Natural killer cell (primary cell): ENCODE data around the gene CPXM1. TPM values are rescaled to one million over a fixed set of nuclear protein-coding genes. Genes with fewer than 3 reads are reported as not detected.

ENCODE experiments used
- ATAC-seq, 3 donors: fragments of 150-1000 bp in 2 of 3; fragments of 200-7000 bp in 1 of 3; cut with Tn5 transposase; 1 replicate in 1 of 3; 2 replicates in 2 of 3; pipeline ENCODE4 v1.10.0; 2021; ENCODE audit warnings: mild to moderate bottlenecking in 2 of 3, moderate library complexity in 2 of 3
- DNase-seq, 2 donors: peaks; one replicate each; pipeline versions ENCODE4 v3.0.0 to v3.0.0-alpha.2; 2013 to 2021; ENCODE audit warnings: mixed read lengths in 1 of 2
- H3K27ac ChIP-seq: one replicate; pipeline ENCODE4 v1.5.1; 2013; ENCODE audit warnings: mild to moderate bottlenecking, low read length
- H3K27me3 ChIP-seq: one replicate; pipeline ENCODE4 v1.6.1; 2013; ENCODE audit warnings: low read length; ENCODE audit not compliant: control insufficient read depth, insufficient read depth
- H3K36me3 ChIP-seq: one replicate; pipeline ENCODE4 v1.6.1; 2013; ENCODE audit warnings: low read length; ENCODE audit not compliant: control insufficient read depth, insufficient read depth
- H3K4me1 ChIP-seq: one replicate; pipeline ENCODE4 v1.6.1; 2013; ENCODE audit warnings: low read length; ENCODE audit not compliant: control insufficient read depth, insufficient read depth
- H3K4me3 ChIP-seq: one replicate; pipeline ENCODE4 v1.5.1; 2013; ENCODE audit warnings: low read length
- H3K9me3 ChIP-seq: one replicate; pipeline ENCODE4 v1.6.1; 2013; ENCODE audit warnings: low read length; ENCODE audit not compliant: control insufficient read depth, insufficient read depth
- H3K27ac Mint-ChIP-seq, 2 donors: one replicate each; pipeline ENCODE4 v1.8.0; 2022; ENCODE audit warnings: mild to moderate bottlenecking in 2 of 2, mixed read lengths in 2 of 2, moderate library complexity in 1 of 2
- H3K27me3 Mint-ChIP-seq, 2 donors: one replicate each; pipeline ENCODE4 v1.8.0; 2022; ENCODE audit warnings: low read depth in 2 of 2, mixed read lengths in 2 of 2
- H3K36me3 Mint-ChIP-seq: one replicate; pipeline ENCODE4 v1.8.0; 2022; ENCODE audit warnings: mixed read lengths
- H3K4me1 Mint-ChIP-seq, 2 donors: one replicate each; pipeline ENCODE4 v1.8.0; 2022; ENCODE audit warnings: mixed read lengths in 2 of 2
- H3K4me3 Mint-ChIP-seq: one replicate; pipeline ENCODE4 v1.8.0; 2022; ENCODE audit warnings: mild to moderate bottlenecking, moderate library complexity, mixed read lengths
- H3K9me3 Mint-ChIP-seq, 2 donors: one replicate each; pipeline ENCODE4 v1.8.0; 2022; ENCODE audit warnings: mixed read lengths in 2 of 2
- WGBS: methylation state at CpG from one replicate; pipeline ENCODE4 v1.1.7; 2013; ENCODE audit warnings: missing lambda C conversion rate; ENCODE audit not compliant: insufficient coverage; 5-methylcytosine and 5-hydroxymethylcytosine counted together
- intact Hi-C: fragments of 100-400 bp; cut with micrococcal nuclease; formaldehyde crosslinking; loops from one replicate; pipeline ENCODE4 v1.14.2; 2022
- total RNA-seq, 4 donors: library from RNA; stranded (reverse); fragments of 120-200 nt in 1 of 4; gene quantifications; one replicate each; pipeline versions ENCODE4 v1.2.3 to v1.2.4, GENCODE V29; 2013 to 2022
- TF ChIP-seq, protein P1 (sequence below): fragments of 200-600 bp; IDR thresholded peaks from one replicate; pipeline ENCODE4 v1.8.0; 2022; ENCODE audit warnings: antibody characterized with exemption

CPXM1 gene
- total RNA-seq, 3 donors from 2014 or later (not counting 1 experiment from before 2014, with no cell fraction given): 0.49 to 2.3 (median 1.5) TPM

GRCh38 chr20:2840138-2840966 lies 39.9 kb upstream of the CPXM1 start, which contains the start of the genes PCED1A and VPS16:
TSS of gene PCED1A (minus strand) at chr20:2840655. CDS start at chr20:2839912, 743 bp downstream.
TSS of gene VPS16 (plus strand) at chr20:2840745. CDS start at chr20:2840775, 30 bp downstream.
- TF ChIP-seq, protein P1, sequence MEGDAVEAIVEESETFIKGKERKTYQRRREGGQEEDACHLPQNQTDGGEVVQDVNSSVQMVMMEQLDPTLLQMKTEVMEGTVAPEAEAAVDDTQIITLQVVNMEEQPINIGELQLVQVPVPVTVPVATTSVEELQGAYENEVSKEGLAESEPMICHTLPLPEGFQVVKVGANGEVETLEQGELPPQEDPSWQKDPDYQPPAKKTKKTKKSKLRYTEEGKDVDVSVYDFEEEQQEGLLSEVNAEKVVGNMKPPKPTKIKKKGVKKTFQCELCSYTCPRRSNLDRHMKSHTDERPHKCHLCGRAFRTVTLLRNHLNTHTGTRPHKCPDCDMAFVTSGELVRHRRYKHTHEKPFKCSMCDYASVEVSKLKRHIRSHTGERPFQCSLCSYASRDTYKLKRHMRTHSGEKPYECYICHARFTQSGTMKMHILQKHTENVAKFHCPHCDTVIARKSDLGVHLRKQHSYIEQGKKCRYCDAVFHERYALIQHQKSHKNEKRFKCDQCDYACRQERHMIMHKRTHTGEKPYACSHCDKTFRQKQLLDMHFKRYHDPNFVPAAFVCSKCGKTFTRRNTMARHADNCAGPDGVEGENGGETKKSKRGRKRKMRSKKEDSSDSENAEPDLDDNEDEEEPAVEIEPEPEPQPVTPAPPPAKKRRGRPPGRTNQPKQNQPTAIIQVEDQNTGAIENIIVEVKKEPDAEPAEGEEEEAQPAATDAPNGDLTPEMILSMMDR: no peak
- intact Hi-C loops: loop anchor here (1.0 to 2.0 kb wide), 2 partner anchors 12 to 32 kb away; partner anchors contain the start of gene PTPRA
- peak; percentile 95 to 97 (median 96) for ATAC-seq
- peak; percentile 90 to 94 for DNase-seq
- Histone ChIP-seq H3K36me3 (peaks cover 7% of the 10 kb centered on the region), H3K4me1 (peaks cover 26% of the 10 kb centered on the region), H3K27me3 (no peaks in the 10 kb centered on the region), H3K27ac (peak within 1 kb of the TSS; percentile 81), H3K4me3 (peak within 1 kb of the TSS; percentile 83), H3K9me3 (no peaks in the 10 kb centered on the region)
- no peaks in the 10 kb centered on the region for H3K27me3 Mint-ChIP-seq
- H3K36me3 Mint-ChIP-seq: no peaks in the 10 kb centered on the region
- H3K4me1 Mint-ChIP-seq: peaks cover 30 to 55% of the 10 kb centered on the region in 2 donors
- peak within 1 kb of the TSS; percentile 94 for H3K4me3 Mint-ChIP-seq
- H3K9me3 Mint-ChIP-seq: no peaks in the 10 kb centered on the region
- peak within 1 kb of the TSS; percentile 81 to 95 for H3K27ac Mint-ChIP-seq
- 5% methylated on average over 98 of the region's 98 CpGs for WGBS

DNA sequence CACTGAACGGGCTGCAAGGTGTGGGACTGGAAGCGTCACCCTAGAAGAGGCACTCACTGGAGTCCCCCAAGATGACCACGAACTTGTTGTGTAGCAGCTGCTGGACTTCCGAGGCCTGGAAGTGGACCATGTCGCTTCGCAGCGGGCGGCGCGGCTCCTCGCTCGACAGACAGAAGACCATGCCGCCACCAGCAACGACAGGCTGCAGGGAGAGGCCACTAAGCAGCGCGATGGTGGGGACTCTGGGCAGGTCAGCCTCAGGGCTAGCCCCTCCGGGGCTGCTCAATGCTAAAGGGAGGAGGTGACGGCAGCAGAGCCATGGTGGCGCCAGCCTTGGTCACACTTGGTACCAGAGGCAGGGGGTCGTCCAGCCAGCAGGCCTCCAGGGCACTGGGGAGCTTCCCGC lies 39.3 kb upstream of the CPXM1 start:
- intact Hi-C loops: loop anchor here (1.0 to 2.0 kb wide), 2 partner anchors 13 to 33 kb away; partner anchors contain the start of gene PTPRA
- Mint-ChIP-seq H3K4me1 (peaks cover 28 to 50% of the 10 kb centered on the region in 2 donors), H3K9me3 (no peaks in the 10 kb centered on the region), H3K27me3 (no peaks in the 10 kb centered on the region), H3K36me3 (no peaks in the 10 kb centered on the region), H3K27ac (peak overlapping the region; percentile 81 to 95), H3K4me3 (peak overlapping the region; percentile 86)
- Histone ChIP-seq H3K27me3 (no peaks in the 10 kb centered on the region), H3K27ac (peak overlapping the region; percentile 81), H3K36me3 (peaks cover 7% of the 10 kb centered on the region), H3K4me1 (peaks cover 26% of the 10 kb centered on the region), H3K9me3 (no peaks in the 10 kb centered on the region), H3K4me3 (peak overlapping the region; percentile 5)
- TF ChIP-seq, protein P1: no peak
- WGBS: 88% methylated on average over 21 of the region's 21 CpGs
- DNase-seq (no peak), ATAC-seq (no peak)

DNA sequence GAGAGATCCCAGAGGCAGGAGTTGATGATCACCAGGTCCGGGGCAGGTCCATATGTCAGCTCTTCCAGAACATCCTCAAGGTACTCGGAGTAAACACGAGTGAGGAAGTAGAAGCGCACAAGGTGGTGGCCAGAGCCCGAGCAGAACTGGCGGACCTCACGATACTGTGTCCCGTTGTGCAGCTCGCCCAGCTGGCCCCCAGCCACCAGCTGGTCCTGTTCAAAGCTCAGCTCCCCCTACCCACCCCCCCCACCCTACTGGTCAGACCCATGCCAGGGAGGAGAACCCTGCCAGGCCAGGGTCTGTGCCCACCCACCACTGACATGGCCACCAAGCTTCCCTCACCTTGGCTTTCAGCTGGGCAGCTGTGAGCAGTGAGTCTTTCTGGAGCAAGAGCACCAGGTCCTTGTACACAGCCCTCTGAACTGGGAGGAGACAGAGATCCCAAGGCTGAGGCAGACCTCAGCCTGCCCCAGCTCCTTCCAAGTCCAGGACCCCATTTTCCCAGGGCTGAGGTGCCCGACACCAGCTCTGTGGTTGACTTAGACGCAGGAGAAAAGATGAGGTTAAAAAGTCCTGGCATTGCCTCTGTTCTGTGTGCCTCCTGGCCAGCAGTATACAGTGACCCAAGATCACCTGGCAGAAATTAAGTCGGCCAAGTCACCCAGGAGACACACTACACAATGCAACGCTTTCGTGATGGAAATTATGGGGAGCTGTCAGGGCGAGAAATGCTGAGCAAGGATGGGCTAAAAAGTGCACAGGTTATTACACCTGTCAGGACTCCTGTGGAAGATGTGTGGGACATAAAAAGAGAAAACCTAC lies 38.6 kb upstream of the CPXM1 start:
- WGBS: 98% methylated on average over 15 of the region's 15 CpGs
- ATAC-seq (no peak), DNase-seq (no peak)
- H3K27ac ChIP-seq: no peak overlapping the region
- Mint-ChIP-seq H3K4me1 (peaks cover 21 to 43% of the 10 kb centered on the region in 2 donors), H3K36me3 (no peaks in the 10 kb centered on the region), H3K9me3 (no peaks in the 10 kb centered on the region), H3K4me3 (peak overlapping the region; percentile 86), H3K27ac (peak overlapping the region; percentile 81 to 95), H3K27me3 (no peaks in the 10 kb centered on the region)
- H3K4me1 ChIP-seq: peaks cover 26% of the 10 kb centered on the region
- TF ChIP-seq, protein P1: no peak
- H3K4me3 ChIP-seq: no peak overlapping the region
- H3K36me3 ChIP-seq: peaks cover 7% of the 10 kb centered on the region
- H3K9me3 ChIP-seq: no peaks in the 10 kb centered on the region
- intact Hi-C loops: no loop called here
- H3K27me3 ChIP-seq: no peaks in the 10 kb centered on the region
